GM23338 (cell line): Measurements from ENCODE around the gene R3HDM2. TPM values are rescaled to one million over a fixed set of nuclear protein-coding genes. Genes with fewer than 3 reads are reported as not detected.

Experiments used
- ATAC-seq: fragments of 200-7000 bp; cut with Tn5 transposase; 3 replicates; pipeline ENCODE4 v1.9.1; 2020
- DNase-seq: peaks from one replicate; pipeline ENCODE4 v3.0.0-alpha.2; 2015; ENCODE audit warnings: low spot score
- H2AFZ ChIP-seq: fragments of 200-600 bp; sonication (generic); 2 replicates; pipeline ENCODE4 v1.8.0; 2016; ENCODE audit warnings: antibody characterized with exemption, mild to moderate bottlenecking, moderate library complexity
- H3F3A ChIP-seq: fragments of 200-600 bp; sonication (generic); replicated peaks from 2 replicates; pipeline ENCODE4 v1.8.0; 2017; ENCODE audit warnings: antibody characterized with exemption, mixed run types, low read depth
- H3K27ac ChIP-seq: fragments of 200-600 bp; sonication (generic); 2 replicates; pipeline ENCODE4 v1.6.1; 2016; ENCODE audit warnings: low read depth
- H3K27me3 ChIP-seq: fragments of 200-600 bp; sonication (generic); 2 replicates; pipeline ENCODE4 v1.8.0; 2016; ENCODE audit warnings: mild to moderate bottlenecking, mixed run types, moderate library complexity; ENCODE audit not compliant: insufficient read depth
- H3K36me3 ChIP-seq: fragments of 200-600 bp; sonication (generic); 2 replicates; pipeline ENCODE4 v1.8.0; 2016; ENCODE audit warnings: mild to moderate bottlenecking; ENCODE audit not compliant: insufficient read depth
- H3K4me1 ChIP-seq: fragments of 200-600 bp; sonication (generic); 2 replicates; pipeline ENCODE4 v1.8.0; 2016; ENCODE audit warnings: mild to moderate bottlenecking, moderate library complexity; ENCODE audit not compliant: insufficient read depth
- H3K4me2 ChIP-seq: fragments of 200-600 bp; sonication (generic); 2 replicates; pipeline ENCODE4 v1.7.1; 2017; ENCODE audit warnings: mixed run types
- H3K4me3 ChIP-seq: fragments of 200-600 bp; sonication (generic); 2 replicates; pipeline ENCODE4 v1.6.1; 2016; ENCODE audit warnings: mixed run types
- H3K79me2 ChIP-seq: fragments of 200-600 bp; sonication (generic); replicated peaks from 2 replicates; pipeline ENCODE4 v1.8.0; 2017; ENCODE audit warnings: mild to moderate bottlenecking; ENCODE audit not compliant: insufficient read depth
- H3K9me2 ChIP-seq: fragments of 200-600 bp; sonication (generic); 2 replicates; pipeline ENCODE4 v1.8.0; 2017; ENCODE audit not compliant: insufficient read depth
- H4K20me1 ChIP-seq: fragments of 200-600 bp; sonication (generic); replicated peaks from 2 replicates; pipeline ENCODE4 v1.8.0; 2017; ENCODE audit warnings: mild to moderate bottlenecking; ENCODE audit not compliant: insufficient read depth
- H3K27ac Mint-ChIP-seq: 2 replicates; pipeline ENCODE4 v1.8.0; 2020; ENCODE audit warnings: inconsistent platforms, mild to moderate bottlenecking, moderate library complexity, mixed read lengths
- H3K27me3 Mint-ChIP-seq: 3 replicates; pipeline ENCODE4 v1.8.0; 2022; ENCODE audit warnings: low read depth, mild to moderate bottlenecking, moderate library complexity, mixed read lengths, inconsistent platforms; ENCODE audit not compliant: insufficient read depth, poor library complexity
- H3K36me3 Mint-ChIP-seq: 3 replicates; pipeline ENCODE4 v1.8.0; 2021; ENCODE audit warnings: low read depth, mild to moderate bottlenecking, inconsistent platforms, moderate library complexity, mixed read lengths
- H3K4me1 Mint-ChIP-seq: 3 replicates; pipeline ENCODE4 v1.8.0; 2020; ENCODE audit warnings: mild to moderate bottlenecking, inconsistent platforms, mixed read lengths
- H3K4me3 Mint-ChIP-seq: 3 replicates; pipeline ENCODE4 v1.8.0; 2021; ENCODE audit warnings: moderate library complexity, mild to moderate bottlenecking, inconsistent platforms, mixed read lengths
- H3K9me3 Mint-ChIP-seq: 3 replicates; pipeline ENCODE4 v1.8.0; 2020; ENCODE audit warnings: moderate library complexity, mild to moderate bottlenecking, inconsistent platforms, mixed read lengths
- CREB1 ChIP-seq: fragments of 250-450 bp; sonication (Bioruptor Pico); IDR thresholded peaks from 2 replicates; pipeline ENCODE4 v1.5.0; 2020; ENCODE audit warnings: low read depth, mild to moderate bottlenecking, moderate library complexity
- CTCF ChIP-seq, 2 experiments: fragments of 200-600 bp in 1 of 2; sonication (generic) in 1 of 2; conservative IDR thresholded peaks; 2 replicates each; pipeline versions ENCODE4 v1.5.1 to v1.6.1; 2016 to 2017; ENCODE audit warnings: antibody characterized with exemption in 2 of 2, low read depth in 2 of 2, mild to moderate bottlenecking in 2 of 2, moderate library complexity in 1 of 2
- EZH2 ChIP-seq: fragments of 200-600 bp; sonication (generic); IDR thresholded peaks from one replicate; pipeline ENCODE4 v1.8.0; 2017; ENCODE audit warnings: antibody characterized with exemption, mild to moderate bottlenecking, low read depth; ENCODE audit not compliant: unreplicated experiment
- EZH2phosphoT487 ChIP-seq: fragments of 200-600 bp; sonication (generic); IDR thresholded peaks from one replicate; pipeline ENCODE4 v1.8.1; 2018; ENCODE audit warnings: antibody characterized with exemption; ENCODE audit not compliant: unreplicated experiment
- JUNB ChIP-seq: IDR thresholded peaks from one replicate; pipeline ENCODE4 v1.6.1; 2016; ENCODE audit warnings: antibody characterized with exemption; ENCODE audit not compliant: unreplicated experiment
- NANOG ChIP-seq: IDR thresholded peaks from 2 replicates; pipeline ENCODE4 v1.6.1; 2016; ENCODE audit warnings: antibody characterized with exemption, borderline replicate concordance
- REST ChIP-seq: IDR thresholded peaks from one replicate; pipeline ENCODE4 v1.6.1; 2018; ENCODE audit warnings: antibody characterized with exemption; ENCODE audit not compliant: unreplicated experiment
- STAT1 ChIP-seq: IDR thresholded peaks from one replicate; pipeline ENCODE4 v1.6.1; 2016; ENCODE audit warnings: antibody characterized with exemption; ENCODE audit not compliant: unreplicated experiment
- ZNF114 ChIP-seq: fragments of 250-450 bp; sonication (Bioruptor Pico); IDR thresholded peaks from 2 replicates; pipeline ENCODE4 v1.5.0; 2020; ENCODE audit warnings: mild to moderate bottlenecking, moderate library complexity
- ZNF331 ChIP-seq: fragments of 250-450 bp; sonication (Bioruptor Pico); IDR thresholded peaks from 2 replicates; pipeline ENCODE4 v1.5.0; 2020; ENCODE audit warnings: low read depth, mild to moderate bottlenecking, moderate library complexity
- polyA plus RNA-seq: library from polyadenylated mRNA; unstranded; fragments of >200 nt; fragmentation: Nextera tagmentation; extraction: Ambion mirVana; gene quantifications from 2 replicates; pipeline ENCODE4 v1.2.1, GENCODE V29; 2016
- total RNA-seq: library from RNA; depleted of rRNA; stranded (reverse); fragments of >200 nt; shearing (Covaris generic); gene quantifications from 2 replicates; pipeline ENCODE4 v1.2.3, GENCODE V29; 2014
- TF ChIP-seq, protein P1 (sequence below): fragments of 250-450 bp; sonication (Bioruptor Pico); IDR thresholded peaks from 2 replicates; pipeline ENCODE4 v1.5.0; 2020; ENCODE audit warnings: mild to moderate bottlenecking, moderate library complexity

Gene R3HDM2
- total and polyA plus RNA-seq, 2 experiments from 2014 or later = 9.6 to 19.6 TPM

DNA sequence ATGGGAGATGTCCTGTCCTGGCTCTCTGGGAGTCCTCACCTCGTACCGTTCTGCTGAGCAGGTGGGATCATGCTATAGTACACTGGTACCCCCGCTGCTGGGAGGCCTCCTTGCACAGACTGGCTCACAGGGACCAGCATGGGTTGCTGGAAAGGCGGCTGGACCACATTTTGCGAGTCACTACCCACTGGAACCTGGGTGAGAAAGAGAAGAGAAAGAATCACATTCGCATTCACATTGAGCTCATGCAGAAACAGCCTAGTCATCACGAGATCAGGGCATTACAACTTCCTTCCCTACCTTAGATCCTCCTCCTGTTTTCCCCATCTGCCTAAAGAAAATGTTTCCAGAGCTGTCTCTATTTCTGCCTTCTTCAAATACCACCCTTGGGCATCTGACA, 162.6 kb downstream of the R3HDM2 start (continued):
- TF ChIP-seq, protein P1, sequence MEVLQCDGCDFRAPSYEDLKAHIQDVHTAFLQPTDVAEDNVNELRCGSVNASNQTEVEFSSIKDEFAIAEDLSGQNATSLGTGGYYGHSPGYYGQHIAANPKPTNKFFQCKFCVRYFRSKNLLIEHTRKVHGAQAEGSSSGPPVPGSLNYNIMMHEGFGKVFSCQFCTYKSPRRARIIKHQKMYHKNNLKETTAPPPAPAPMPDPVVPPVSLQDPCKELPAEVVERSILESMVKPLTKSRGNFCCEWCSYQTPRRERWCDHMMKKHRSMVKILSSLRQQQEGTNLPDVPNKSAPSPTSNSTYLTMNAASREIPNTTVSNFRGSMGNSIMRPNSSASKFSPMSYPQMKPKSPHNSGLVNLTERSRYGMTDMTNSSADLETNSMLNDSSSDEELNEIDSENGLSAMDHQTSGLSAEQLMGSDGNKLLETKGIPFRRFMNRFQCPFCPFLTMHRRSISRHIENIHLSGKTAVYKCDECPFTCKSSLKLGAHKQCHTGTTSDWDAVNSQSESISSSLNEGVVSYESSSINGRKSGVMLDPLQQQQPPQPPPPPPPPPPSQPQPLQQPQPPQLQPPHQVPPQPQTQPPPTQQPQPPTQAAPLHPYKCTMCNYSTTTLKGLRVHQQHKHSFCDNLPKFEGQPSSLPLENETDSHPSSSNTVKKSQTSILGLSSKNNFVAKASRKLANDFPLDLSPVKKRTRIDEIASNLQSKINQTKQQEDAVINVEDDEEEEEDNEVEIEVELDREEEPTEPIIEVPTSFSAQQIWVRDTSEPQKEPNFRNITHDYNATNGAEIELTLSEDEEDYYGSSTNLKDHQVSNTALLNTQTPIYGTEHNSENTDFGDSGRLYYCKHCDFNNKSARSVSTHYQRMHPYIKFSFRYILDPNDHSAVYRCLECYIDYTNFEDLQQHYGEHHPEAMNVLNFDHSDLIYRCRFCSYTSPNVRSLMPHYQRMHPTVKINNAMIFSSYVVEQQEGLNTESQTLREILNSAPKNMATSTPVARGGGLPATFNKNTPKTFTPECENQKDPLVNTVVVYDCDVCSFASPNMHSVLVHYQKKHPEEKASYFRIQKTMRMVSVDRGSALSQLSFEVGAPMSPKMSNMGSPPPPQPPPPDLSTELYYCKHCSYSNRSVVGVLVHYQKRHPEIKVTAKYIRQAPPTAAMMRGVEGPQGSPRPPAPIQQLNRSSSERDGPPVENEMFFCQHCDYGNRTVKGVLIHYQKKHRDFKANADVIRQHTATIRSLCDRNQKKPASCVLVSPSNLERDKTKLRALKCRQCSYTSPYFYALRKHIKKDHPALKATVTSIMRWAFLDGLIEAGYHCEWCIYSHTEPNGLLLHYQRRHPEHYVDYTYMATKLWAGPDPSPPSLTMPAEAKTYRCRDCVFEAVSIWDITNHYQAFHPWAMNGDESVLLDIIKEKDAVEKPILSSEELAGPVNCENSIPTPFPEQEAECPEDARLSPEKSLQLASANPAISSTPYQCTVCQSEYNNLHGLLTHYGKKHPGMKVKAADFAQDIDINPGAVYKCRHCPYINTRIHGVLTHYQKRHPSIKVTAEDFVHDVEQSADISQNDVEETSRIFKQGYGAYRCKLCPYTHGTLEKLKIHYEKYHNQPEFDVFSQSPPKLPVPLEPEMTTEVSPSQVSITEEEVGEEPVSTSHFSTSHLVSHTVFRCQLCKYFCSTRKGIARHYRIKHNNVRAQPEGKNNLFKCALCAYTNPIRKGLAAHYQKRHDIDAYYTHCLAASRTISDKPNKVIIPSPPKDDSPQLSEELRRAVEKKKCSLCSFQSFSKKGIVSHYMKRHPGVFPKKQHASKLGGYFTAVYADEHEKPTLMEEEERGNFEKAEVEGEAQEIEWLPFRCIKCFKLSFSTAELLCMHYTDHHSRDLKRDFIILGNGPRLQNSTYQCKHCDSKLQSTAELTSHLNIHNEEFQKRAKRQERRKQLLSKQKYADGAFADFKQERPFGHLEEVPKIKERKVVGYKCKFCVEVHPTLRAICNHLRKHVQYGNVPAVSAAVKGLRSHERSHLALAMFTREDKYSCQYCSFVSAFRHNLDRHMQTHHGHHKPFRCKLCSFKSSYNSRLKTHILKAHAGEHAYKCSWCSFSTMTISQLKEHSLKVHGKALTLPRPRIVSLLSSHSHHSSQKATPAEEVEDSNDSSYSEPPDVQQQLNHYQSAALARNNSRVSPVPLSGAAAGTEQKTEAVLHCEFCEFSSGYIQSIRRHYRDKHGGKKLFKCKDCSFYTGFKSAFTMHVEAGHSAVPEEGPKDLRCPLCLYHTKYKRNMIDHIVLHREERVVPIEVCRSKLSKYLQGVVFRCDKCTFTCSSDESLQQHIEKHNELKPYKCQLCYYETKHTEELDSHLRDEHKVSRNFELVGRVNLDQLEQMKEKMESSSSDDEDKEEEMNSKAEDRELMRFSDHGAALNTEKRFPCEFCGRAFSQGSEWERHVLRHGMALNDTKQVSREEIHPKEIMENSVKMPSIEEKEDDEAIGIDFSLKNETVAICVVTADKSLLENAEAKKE (CRISPR knock-in tag) = no peak
- no peak for TF ChIP-seq CTCF (conservative IDR thresholded peaks at IDR 0.05; ENCODE audit: low read depth in 2 of 2)
- no peak for TF ChIP-seq JUNB
- no peak for TF ChIP-seq ZNF331 (CRISPR knock-in tag)

- Histone ChIP-seq H4K20me1 (no peaks in the 10 kb centered on the region), H3K27ac (no peak overlapping the region), H3K36me3 (no peaks in the 10 kb centered on the region; the same call in 1 of the 2 replicates), H3K4me2 (no peak overlapping the region), H3K9me2 (no peaks in the 10 kb centered on the region), H3K27me3 (no peaks in the 10 kb centered on the region), H2AFZ (no peak overlapping the region), H3K4me3 (no peak overlapping the region), H3F3A (peaks cover 5% of the 10 kb centered on the region; the same call in 1 of the 2 replicates), H3K4me1 (peaks cover 7% of the 10 kb centered on the region), H3K79me2 (no peaks in the 10 kb centered on the region)
- ATAC-seq = no peak
- no peak for DNase-seq
- Mint-ChIP-seq H3K4me1 (peaks cover 12% of the 10 kb centered on the region; the same call in 2 of the 3 replicates), H3K9me3 (no peaks in the 10 kb centered on the region), H3K27me3 (peaks cover 6% of the 10 kb centered on the region), H3K36me3 (peaks cover 19% of the 10 kb centered on the region), H3K27ac (no peak overlapping the region), H3K4me3 (no peak overlapping the region)
- TF ChIP-seq JUNB = no peak
- TF ChIP-seq STAT1 = no peak
- no peak for TF ChIP-seq ZNF114 (CRISPR knock-in tag)
- TF ChIP-seq EZH2phosphoT487 = no peak
- TF ChIP-seq EZH2 = no peak
- TF ChIP-seq CTCF (conservative IDR thresholded peaks at IDR 0.05; ENCODE audit: low read depth in 2 of 2) = no peak
- TF ChIP-seq REST = no peak
- TF ChIP-seq NANOG = no peak
- no peak for TF ChIP-seq CREB1
- no peak for TF ChIP-seq ZNF331 (CRISPR knock-in tag)
Observed at GRCh38 chr12:57266681-57267080, 164.2 kb downstream of the R3HDM2 start.
